Spinal cord (tissue), 10 donors: ENCODE data around the gene PLAGL2. TPM values are rescaled to one million over a fixed set of nuclear protein-coding genes. Genes with fewer than 3 reads are reported as not detected.
"Not testable (repeated sequence)": the region's sequence is repeated elsewhere in the genome, so short reads cannot be mapped to it uniquely, and the experiment has no call there.

Source experiments
- DNase-seq, 6 donors: peaks; one replicate each; pipeline versions ENCODE4 v3.0.0 to v3.0.0-alpha.2; 2013 to 2015; ENCODE audit warnings: low spot score in 6 of 6, low read depth in 4 of 6
- H3K27ac ChIP-seq: one replicate; pipeline ENCODE4 v1.5.1; 2013; ENCODE audit warnings: low read depth, low read length, control low read depth
- H3K27me3 ChIP-seq: one replicate; pipeline ENCODE4 v1.6.1; 2013; ENCODE audit warnings: low read length; ENCODE audit not compliant: control insufficient read depth, insufficient read depth
- H3K36me3 ChIP-seq: one replicate; pipeline ENCODE4 v1.6.1; 2013; ENCODE audit warnings: low read length; ENCODE audit not compliant: control insufficient read depth, insufficient read depth
- H3K4me1 ChIP-seq: one replicate; pipeline ENCODE4 v1.6.1; 2013; ENCODE audit warnings: low read length; ENCODE audit not compliant: control insufficient read depth, insufficient read depth
- H3K4me3 ChIP-seq: one replicate; pipeline ENCODE4 v1.5.1; 2013; ENCODE audit warnings: low read depth, low read length, control low read depth
- H3K9me3 ChIP-seq: one replicate; pipeline ENCODE4 v1.6.1; 2013; ENCODE audit warnings: low read length; ENCODE audit not compliant: control insufficient read depth, insufficient read depth
- WGBS: methylation state at CpG from one replicate; pipeline ENCODE4 v1.1.5; 2013; ENCODE audit warnings: missing lambda C conversion rate; ENCODE audit not compliant: insufficient coverage; 5-methylcytosine and 5-hydroxymethylcytosine counted together
- polyA plus RNA-seq, 2 donors: library from polyadenylated mRNA; unstranded; fragments of 120-200 nt; gene quantifications; one replicate each; pipeline ENCODE4 v1.2.1, GENCODE V29; 2013; ENCODE audit not compliant: insufficient read length in 2 of 2
- total RNA-seq, 2 donors: library from RNA; depleted of rRNA in 1 of 2; stranded (reverse); fragments of 120-200 nt in 1 of 2; fragments of >200 nt in 1 of 2; gene quantifications; one replicate each; pipeline versions ENCODE4 v1.2.3 to v1.2.4, GENCODE V29; 2013 to 2014
- donor health status: healthy.

PLAGL2 gene
- total and polyA plus RNA-seq, 4 donors, result 2.5 to 12.1 (median 7.6) TPM

GRCh38 chr20:32189123-32189410 is 18.5 kb downstream of the PLAGL2 start:
- H3K27ac ChIP-seq, result no peak overlapping the region
- H3K27me3 ChIP-seq, result no peaks in the 10 kb centered on the region
- peak overlapping the region; percentile 71 for H3K4me3 ChIP-seq
- peaks cover 34% of the 10 kb centered on the region for H3K4me1 ChIP-seq
- no peak for DNase-seq
- WGBS, result 92% methylated on average over 9 of the region's 9 CpGs
- peaks cover 20% of the 10 kb centered on the region for H3K36me3 ChIP-seq
- no peaks in the 10 kb centered on the region for H3K9me3 ChIP-seq

GRCh38 chr20:32188376-32189122 is 19.0 kb downstream of the PLAGL2 start:
- WGBS, result 96% methylated on average over 17 of the region's 17 CpGs
- H3K27ac ChIP-seq, result no peak overlapping the region
- no peak overlapping the region for H3K4me3 ChIP-seq

GRCh38 chr20:32186506-32186905 is 21.0 kb downstream of the PLAGL2 start:
- H3K4me1 ChIP-seq, result peaks cover 34% of the 10 kb centered on the region
- H3K27me3 ChIP-seq, result no peaks in the 10 kb centered on the region
- H3K9me3 ChIP-seq, result no peaks in the 10 kb centered on the region
- 100% methylated on average over 1 of the region's 1 CpG for WGBS
- H3K36me3 ChIP-seq, result peaks cover 15% of the 10 kb centered on the region
- H3K4me3 ChIP-seq, result no peak overlapping the region
- DNase-seq, result no peak
- no peak overlapping the region for H3K27ac ChIP-seq

More at GRCh38 chr20:32188376-32189122, 19.0 kb downstream of the PLAGL2 start:
- H3K4me1 ChIP-seq, result peaks cover 34% of the 10 kb centered on the region
- H3K9me3 ChIP-seq, result no peaks in the 10 kb centered on the region
- H3K27me3 ChIP-seq, result no peaks in the 10 kb centered on the region
- no peak for DNase-seq
- H3K36me3 ChIP-seq, result peaks cover 20% of the 10 kb centered on the region

- DNase-seq, result no peak
- no peaks in the 10 kb centered on the region for H3K27me3 ChIP-seq
- 69% methylated on average over 9 of the region's 10 CpGs for WGBS
- H3K36me3 ChIP-seq, result peaks cover 15% of the 10 kb centered on the region
- no peaks in the 10 kb centered on the region for H3K9me3 ChIP-seq
- H3K4me3 ChIP-seq, result no peak overlapping the region
- H3K4me1 ChIP-seq, result peaks cover 21% of the 10 kb centered on the region
- H3K27ac ChIP-seq, result no peak overlapping the region
These were observed 22.5 kb downstream of the PLAGL2 start for GRCh38 chr20:32184961-32185603.

- WGBS, result 86% methylated on average over 4 of the region's 4 CpGs
- H3K4me3 ChIP-seq, result no peak overlapping the region
- peaks cover 14% of the 10 kb centered on the region for H3K4me1 ChIP-seq
- no peaks in the 10 kb centered on the region for H3K27me3 ChIP-seq
- peaks cover 13% of the 10 kb centered on the region for H3K36me3 ChIP-seq
- no peaks in the 10 kb centered on the region for H3K9me3 ChIP-seq
- no peak for DNase-seq
- H3K27ac ChIP-seq, result no peak overlapping the region
These were observed 23.5 kb downstream of the PLAGL2 start for GRCh38 chr20:32183947-32184635.

- H3K36me3 ChIP-seq, result no peaks in the 10 kb centered on the region
- H3K9me3 ChIP-seq, result no peaks in the 10 kb centered on the region
- H3K27ac ChIP-seq, result no peak overlapping the region
- WGBS, result no CpG with 5 or more reads among the region's 2 CpGs
- no peaks in the 10 kb centered on the region for H3K27me3 ChIP-seq
- no peak for DNase-seq
- no peaks in the 10 kb centered on the region for H3K4me1 ChIP-seq
- no peak overlapping the region for H3K4me3 ChIP-seq
These were observed 25.9 kb downstream of the PLAGL2 start for GRCh38 chr20:32181606-32182005.

GRCh38 chr20:32179934-32180333 is 27.6 kb downstream of the PLAGL2 start:
- Histone ChIP-seq H3K4me1 (no peaks in the 10 kb centered on the region), H3K4me3 (no peak overlapping the region), H3K36me3 (no peaks in the 10 kb centered on the region), H3K27ac (no peak overlapping the region), H3K9me3 (no peaks in the 10 kb centered on the region), H3K27me3 (no peaks in the 10 kb centered on the region)
- DNase-seq, result no peak
- WGBS, result no CpG with 5 or more reads among the region's 4 CpGs

GRCh38 chr20:32179515-32179914 is 28.0 kb downstream of the PLAGL2 start:
- 60% methylated on average over 2 of the region's 2 CpGs for WGBS
- DNase-seq, result no peak
- H3K9me3 ChIP-seq, result no peaks in the 10 kb centered on the region
- no peak overlapping the region for H3K4me3 ChIP-seq
- no peaks in the 10 kb centered on the region for H3K36me3 ChIP-seq
- H3K4me1 ChIP-seq, result no peaks in the 10 kb centered on the region
- no peak overlapping the region for H3K27ac ChIP-seq
- no peaks in the 10 kb centered on the region for H3K27me3 ChIP-seq

- H3K27me3 ChIP-seq, H3K36me3 ChIP-seq, DNase-seq, H3K4me1 ChIP-seq, H3K9me3 ChIP-seq, H3K4me3 ChIP-seq, H3K27ac ChIP-seq: not testable (repeated sequence)
- WGBS, result 100% methylated on average over 4 of the region's 7 CpGs
These were observed 29.8 kb downstream of the PLAGL2 start for GRCh38 chr20:32177696-32178095.
